NCI-H2227 (cell line): ENCODE results near the gene ETS1.

ENCODE experiments used
- DNase-seq: peaks from one replicate; lab custom pipeline; 2025; ENCODE audit not compliant: unreplicated experiment; lab: John Stamatoyannopoulos, UW

Gene ETS1

DNA sequence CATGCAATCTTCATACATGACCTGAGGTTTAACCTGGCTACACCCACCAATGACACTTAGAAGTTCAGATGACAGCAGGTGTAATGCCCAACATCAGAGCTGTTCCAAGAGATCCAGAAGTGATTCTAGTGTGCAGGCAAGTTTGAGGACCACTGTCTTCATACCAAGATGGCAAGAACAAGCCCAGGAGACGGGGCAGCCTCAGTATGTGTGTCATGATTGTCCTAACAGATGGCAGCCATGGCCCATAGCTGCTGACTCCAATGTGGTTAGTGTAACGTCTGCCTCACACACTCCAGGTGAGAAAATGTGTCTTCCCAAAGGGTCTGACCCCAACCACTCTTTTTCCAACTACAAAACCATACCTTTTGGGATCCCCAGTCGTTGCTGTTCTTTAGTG, 97.3 kb downstream of the ETS1 start:
- DNase-seq = no peak

DNA sequence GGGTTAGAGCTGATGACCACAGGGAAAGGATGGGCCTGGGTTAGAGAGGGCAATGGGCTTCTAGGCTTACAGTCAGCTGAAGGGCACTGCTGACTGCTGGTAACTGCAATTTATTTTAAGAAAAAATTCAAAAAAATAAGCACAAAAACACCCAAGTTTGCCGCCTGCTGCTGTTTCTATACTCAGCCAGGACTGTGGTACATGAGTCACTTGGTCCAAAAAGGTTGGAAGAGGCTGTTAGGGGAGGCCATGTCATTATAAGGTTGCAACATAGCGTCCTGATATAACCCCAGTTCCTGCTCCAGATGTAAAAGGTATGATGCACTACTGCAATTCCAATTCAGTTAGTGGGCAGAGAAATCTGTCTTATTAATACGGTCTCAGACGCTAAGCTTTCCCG, 98.9 kb downstream of the ETS1 start:
- DNase-seq = no peak

DNA sequence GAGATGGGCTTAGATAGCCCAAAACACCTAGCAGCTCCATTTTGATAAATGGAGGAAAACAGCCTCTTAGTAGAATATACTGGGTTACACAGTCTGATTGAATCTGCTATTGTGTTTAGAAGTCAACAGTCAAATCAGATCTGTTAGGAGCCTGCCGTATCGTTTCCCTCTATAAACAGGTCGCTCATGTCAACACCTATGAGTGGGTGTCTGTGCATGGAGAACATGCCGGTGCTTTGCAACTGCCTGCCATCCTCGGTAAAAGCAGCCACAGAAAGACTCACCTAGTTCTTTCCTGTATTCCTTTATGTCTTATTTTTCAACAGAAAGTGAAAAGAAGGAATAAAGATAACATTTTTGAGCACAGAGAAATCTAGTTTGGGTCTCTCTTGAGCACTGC, 99.4 kb downstream of the ETS1 start:
- DNase-seq = no peak

DNA sequence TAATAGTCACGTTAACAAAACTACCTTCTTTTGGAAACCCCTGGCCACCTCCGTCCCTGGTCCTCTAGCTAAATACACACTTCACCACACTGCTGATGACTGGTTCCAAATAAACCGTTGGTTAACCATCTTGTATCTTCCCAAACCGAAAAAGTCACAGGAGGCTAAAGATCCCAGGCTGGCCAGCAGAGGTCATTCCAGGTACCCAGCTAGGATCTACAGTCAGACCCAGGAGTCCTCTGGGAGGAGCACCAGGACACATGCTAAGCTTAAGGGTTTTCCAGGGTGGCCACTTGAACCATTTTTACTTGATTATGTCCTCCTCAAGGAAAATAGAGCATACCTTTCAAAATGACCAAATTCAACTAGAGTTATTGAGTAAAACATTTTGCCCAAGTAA, 103.2 kb downstream of the ETS1 start:
- DNase-seq = no peak

DNA sequence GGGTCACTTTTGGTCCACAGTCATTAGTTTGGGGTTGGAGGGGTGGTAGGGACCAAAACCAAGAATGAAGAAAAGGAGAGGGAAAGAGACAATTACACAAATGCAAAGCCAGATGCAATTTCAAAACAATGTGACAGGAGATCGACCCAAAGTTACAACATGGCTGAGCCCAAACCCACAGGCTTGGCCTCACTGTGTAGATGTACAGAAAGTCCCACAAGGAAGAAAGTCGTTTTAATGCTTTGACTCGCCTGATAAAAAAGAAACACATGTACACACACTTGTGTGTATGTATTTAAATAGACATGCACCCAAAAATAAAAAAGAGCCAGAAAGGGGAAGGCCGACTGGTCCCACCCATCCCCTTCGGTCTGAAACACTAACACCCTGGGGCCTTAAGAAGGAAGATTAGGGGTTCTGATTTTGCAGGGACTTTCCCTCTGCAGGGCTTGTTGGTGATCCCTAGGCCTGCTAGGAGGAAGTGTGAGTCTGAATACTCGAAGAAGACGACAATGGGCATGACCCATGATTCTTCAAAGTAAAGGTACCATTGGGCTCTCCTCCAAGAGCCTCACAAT, 104.1 kb downstream of the ETS1 start:
- no peak for DNase-seq

DNA sequence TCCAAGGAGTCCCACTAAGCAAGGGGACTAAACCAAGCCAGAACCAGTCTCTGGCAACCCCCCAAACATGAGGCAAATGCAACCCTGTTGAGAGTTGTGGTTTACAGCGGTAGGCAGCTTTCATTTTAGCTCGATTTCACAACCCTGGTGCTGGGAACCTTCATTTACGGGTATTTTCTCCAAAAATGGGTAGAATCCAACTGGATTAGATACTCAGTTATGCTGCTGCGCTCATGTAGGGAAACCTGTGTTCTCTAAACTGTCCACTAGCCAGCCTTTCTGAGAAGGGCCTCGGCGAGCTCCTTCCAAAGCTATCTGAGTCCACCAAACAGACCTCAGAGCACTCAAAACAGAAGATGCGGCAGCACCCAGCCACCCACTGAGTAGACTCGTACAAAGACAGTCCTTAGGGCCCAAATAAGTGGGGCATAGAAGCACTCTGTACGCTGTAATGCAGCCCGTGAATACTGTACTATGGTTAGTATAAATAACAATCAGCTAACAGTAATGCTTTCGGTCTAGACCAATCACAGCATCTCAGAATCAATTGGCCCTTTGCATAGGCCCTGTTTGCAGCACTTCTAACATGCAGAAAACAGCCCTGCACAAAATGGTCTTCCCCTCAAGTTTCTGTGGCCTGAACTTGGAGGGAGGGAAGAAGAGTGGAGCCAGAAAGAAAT, 104.7 kb downstream of the ETS1 start:
- no peak for DNase-seq

DNA sequence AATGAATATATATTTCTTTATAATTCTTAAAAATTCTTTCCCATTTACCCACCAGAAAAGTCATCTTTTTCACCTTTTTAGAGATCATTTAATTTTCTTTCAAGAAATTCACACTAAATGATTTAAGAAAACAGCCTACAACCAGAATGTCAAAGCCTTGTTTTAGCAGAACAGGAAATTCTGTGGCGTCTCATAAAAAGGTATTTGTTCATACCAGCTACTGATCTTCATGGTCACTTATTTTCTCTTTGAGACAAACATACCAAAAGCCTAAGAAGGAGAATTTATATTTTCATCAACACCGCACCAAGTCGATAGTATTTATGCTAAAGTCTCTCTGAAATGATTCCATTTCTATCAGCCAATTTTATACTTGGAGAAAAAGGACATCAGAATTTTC, 105.3 kb downstream of the ETS1 start:
- no peak for DNase-seq

DNA sequence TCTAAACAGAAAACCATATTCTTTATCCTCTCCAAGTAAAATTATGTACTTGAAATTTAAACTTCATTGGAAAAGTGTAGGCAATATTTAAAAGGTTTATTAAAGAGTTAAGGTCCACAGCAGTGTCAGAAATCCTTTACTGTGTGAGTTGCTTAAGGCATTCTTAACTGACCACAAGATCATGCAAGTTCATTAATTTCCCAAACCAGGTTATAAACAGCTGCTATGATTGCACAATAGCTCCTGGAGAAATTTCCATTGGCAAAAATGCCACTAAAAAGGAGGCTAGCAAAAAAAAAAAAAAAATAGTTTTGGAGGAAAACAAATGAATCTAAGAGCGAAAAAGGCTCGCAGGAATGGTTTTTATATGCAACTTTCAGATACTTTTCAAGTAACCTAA, 106.2 kb downstream of the ETS1 start:
- no peak for DNase-seq

DNA sequence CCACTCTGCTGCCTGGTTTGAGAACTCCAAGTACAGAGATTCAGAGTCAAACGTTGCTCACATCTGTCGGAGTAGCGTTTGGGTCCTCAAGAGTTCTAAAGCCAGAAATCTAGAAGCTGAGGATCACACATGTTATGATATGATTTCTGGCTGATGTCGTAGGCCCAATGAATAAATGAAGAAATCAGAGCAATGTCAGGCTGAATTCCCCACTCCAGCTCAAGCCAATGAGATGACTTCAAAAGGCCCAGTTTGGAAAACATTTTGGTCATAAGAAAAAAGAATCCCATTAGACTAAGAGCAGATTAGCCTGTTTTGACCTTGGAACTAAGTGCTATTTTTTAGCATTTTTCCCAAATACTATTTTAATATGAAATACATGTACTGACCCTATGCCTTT, 106.7 kb downstream of the ETS1 start:
- DNase-seq = no peak

DNA sequence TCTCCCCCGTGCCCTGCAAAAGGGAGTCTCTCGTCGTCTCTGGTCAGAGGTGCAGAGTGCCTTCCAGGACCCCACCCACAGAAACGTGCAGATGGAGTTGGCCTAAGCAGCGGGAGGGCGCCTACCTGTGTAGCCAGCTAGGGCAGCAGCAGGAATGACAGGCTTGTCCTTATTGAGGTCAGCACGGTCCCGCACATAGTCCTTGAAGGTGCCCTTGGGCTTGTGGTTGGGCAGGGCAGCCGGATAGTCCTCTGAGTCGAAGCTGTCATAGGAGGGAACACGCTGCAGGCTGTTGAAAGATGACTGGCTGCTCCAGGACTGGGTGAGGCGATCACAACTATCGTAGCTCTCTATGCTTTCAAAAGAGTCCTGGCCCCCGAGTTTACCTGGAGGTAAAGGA, 107.3 kb downstream of the ETS1 start:
- no peak for DNase-seq

DNA sequence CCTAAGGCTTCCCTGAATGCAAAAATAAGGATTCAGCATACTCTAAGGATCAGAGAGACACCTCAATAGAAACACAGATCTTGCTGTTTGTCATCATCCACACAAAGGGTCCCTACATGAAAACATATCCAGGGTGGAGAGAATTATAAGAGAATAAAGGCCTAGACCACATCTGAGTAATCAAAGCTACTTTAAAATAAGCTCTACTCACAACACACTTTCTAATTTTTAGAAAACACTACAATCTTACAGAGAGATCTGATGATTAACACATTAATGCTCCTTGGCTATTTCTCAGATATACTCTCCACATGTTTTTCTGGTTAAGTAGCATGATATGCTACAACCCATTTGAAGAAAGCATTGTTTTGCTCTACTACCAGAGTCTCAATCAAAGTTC, 108.2 kb downstream of the ETS1 start:
- no peak for DNase-seq

DNA sequence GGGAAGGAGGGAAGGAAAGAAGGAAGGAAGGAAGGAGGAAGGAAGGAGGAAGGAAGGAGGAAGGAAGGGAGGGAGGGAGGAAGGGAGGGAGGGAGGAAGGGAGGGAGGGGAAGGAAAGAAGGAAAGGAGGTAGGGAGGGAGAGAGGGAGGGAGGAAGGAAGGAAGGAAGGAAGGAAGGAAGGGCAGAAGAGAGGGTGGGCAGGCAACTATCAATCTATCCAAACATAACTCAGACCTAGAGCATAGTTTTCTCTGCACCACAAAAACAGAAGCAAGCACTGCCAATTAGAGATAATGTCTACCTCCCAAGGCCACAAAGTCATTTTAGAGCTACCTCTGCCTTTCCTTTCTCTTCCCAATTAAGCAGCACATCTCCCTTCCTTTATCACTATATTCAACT, 109.1 kb downstream of the ETS1 start:
- DNase-seq = no peak

DNA sequence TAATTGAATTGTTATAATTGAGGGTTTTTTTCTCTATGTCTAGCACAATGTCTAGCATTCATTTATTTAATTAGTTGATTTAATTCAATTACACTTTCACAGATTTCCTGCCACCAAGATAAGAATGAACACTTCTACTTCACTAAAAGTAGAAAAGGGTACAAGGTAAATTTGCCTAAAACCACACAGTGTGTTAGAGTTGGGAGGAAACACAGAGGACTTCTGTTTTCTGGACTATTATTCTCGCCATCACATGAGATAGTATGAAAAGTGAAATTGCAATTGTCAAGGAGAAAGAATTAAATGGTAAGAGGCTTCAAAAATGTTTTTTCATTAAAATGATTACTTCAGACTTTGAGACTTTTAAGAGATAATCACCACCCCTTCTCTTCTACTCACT, 109.5 kb downstream of the ETS1 start:
- no peak for DNase-seq

DNA sequence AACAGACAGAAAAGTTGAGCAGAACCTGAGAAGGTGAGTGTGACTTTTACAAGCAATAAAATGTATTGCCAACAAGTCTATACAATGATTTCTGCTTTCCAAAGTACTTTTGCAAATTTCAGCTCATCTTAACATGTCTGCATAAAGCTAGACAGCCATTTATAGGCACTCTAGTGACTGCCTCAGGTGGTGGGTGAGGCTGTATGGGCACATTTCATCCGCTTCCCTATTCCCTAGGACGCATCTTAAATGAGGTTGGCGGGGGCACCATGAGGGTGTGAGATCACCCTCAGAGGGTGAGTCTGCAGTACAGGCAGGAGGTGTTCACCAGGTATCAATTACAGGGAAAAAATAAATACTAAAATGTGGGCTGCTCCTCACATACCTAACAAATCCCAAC, 110.1 kb downstream of the ETS1 start:
- DNase-seq = no peak

DNA sequence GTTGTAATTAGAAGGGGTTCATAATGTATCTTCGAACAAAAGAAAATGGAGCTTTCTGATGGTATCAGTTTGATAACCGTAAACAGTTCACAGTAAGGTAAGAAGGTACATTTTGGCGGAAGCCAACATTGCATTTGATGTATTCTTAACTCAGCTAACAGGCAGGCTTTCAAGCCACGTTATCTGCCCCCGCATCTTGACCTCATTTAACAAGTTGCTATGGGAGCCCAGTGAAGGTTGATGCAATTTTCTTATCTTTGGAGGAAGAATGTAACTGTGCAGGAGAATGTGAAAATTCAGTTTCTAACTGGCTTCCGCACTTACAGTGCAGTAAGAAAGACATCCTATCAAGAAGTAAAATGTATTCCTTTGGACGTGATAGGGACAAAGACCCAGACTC, 110.6 kb downstream of the ETS1 start:
- DNase-seq = no peak

DNA sequence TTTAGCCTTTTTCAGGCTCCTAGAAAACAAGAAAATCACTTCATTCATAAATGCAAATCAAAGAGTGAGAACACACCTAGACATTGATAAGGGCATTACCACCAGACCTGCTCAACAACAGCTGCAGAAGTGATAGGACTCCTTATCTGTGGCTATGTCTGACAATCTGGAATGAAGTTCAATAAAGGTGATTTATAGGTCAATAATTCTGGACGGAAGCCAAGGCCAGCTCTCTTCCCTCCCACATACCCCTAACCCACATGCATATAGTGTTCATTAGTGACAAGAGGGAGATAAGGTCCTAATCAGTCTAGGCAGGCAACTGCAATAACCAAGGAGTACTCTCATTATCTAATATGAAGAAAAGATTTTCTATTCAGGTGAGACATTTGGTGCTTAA, 111.3 kb downstream of the ETS1 start:
- DNase-seq = no peak

DNA sequence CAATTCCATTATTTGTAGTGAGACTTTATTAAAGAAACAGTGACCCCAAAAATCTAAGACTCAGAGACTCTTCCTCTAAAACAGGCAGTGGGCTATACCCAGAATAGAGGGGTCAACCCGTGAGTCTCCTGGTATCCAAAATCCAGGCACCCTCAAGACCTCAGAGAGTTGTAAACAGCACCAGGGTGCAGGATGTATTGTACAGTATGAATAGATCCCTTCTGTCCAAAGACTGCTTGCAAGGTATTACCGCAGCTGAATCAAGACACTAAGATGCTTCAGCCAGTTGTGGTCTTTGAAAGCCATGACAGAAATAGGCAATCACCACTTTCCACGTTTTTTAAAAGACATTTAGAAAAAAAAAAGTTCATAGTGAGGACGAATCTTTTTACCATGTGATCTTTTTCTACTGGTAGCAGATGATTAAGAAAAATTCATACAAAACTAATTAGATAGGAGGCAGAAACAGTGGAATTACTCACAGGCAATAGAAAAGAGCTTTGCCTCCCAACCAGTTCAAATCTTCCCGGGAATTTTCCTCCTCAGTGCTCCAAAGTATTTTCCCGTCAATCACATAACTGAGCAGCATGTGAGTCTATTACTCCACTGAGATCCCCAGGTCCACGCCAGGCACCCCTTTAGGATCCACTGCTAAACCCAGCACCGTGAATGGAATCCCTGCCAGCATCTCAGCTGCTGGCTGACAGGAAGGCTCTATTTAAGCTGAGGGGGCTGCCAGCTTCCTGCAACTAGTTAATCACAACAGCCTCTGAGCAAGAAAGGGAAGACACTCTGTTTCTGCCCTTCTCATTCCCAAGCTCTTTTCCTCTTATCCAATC, 113.1 kb downstream of the ETS1 start:
- DNase-seq = no peak

DNA sequence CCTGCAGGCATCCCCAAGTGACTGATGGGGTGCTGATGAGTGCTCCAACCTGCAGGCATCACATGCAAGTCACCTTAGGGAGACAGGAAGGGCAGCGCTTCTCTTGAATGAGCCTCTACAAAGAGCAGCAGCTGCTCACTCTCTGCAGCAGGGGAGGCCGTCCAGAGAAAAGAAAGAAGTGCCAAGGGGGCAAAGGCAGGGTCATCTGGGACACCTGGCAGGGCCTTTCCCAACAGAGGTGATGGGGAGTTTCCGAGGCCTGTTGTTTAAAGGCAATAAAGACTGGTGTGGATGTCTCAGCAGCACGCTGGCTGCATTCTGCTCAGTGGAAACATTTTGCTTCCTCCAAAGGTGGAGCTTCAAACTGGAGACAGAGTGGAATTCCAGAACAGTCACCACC, 113.7 kb downstream of the ETS1 start:
- no peak for DNase-seq

DNA sequence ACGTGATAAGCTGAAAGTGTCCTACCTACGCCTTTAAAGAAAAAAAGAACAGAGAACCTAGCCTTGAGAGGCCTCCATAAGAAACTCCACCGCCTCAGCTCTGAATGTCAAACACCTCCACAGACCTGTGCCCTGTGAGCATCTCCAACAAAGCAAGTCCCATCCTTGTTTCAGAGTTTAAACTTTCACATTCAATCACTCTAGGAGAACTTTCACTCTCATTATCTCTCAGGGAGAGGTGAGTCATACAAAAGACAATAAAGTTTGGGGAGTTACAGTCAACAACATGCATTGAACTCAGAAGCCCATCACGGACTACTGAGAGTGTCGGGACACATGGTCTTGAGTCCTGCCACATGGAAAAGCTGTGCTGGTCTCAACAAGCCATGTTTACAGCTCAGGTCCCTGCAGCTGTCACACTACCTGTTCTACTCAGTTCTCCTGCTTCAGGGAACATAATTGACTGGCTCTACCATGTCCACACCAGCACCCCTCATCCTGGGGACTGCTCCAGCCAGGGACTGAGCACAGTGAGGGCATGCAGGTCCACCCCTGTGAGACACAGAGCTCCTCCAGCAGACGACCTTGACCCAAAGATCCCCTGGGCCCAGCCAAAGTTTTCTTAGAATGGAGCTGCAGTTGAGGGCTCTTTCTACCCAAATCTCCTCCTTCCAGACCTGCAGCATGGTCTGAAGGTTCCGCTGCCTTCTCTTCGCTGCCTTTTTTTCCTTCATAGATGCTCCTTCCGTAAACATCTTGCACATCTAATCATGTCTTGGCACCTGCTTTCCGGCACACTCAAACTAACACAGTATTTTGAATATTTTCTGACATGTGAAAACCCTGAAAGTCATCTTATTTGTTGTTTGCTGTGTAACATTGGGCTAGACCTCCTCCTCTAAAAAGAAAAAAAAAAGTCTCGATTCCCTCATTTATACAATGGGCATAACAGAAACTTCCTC, 114.9 kb downstream of the ETS1 start:
- DNase-seq = no peak

DNA sequence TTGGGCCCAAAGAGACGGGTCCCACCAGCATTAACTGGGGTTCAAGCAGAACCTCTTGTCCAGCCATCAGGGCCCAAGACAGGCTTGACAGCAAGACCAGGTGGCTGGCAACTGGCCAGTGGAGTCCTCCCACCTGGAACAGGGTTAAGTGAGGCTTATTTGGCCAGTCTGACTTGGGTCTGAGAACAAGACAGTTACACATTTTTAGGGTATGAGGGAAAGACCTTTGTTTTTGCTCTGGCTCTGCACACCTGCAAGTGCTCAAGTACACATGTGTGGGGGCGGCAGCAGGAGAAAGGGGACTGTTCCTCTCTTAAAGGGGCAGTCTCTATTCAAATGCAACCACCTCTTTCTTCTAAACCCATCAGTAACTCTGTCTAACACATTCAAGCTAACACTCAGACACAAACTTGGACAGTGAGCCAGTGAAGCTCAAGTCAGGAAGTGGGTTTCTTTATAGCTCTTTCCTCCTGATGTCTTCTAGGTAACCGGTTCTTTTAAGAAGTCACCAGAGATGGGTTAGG, 116.2 kb downstream of the ETS1 start:
- DNase-seq = no peak

DNA sequence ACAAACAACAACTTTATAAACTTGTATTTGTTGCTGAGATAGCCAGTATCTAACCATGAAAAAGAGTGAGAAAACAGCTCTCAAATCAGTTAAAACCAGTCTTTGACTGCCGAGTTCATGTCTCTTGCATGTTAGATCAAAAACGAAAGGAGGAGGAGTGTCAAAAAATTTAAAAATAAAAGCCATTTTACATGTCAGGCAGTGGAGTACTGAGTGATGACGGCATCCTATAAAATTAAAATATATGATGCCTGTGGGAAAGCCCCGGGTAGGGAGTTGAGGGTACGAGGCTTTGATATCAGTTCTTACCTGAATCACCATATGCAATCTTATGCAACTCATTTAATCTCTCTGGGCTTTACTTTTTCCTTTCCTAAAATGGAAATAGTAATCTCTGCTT, 117.3 kb downstream of the ETS1 start:
- no peak for DNase-seq
